HG03571 (cell line): ENCODE results near the gene WDR20.
A peak's percentile ranks its signal among the peaks of the same experiment; 100 is the strongest.

ENCODE experiments used
- ATAC-seq: cut with Tn5 transposase; IDR thresholded peaks from one replicate; pipeline ENCODE4 v1.9.1; 2021; ENCODE audit not compliant: unreplicated experiment

Gene WDR20

GRCh38 chr14:102215576-102216250 lies 76.0 kb downstream of the WDR20 start:
- no peak for ATAC-seq

DNA sequence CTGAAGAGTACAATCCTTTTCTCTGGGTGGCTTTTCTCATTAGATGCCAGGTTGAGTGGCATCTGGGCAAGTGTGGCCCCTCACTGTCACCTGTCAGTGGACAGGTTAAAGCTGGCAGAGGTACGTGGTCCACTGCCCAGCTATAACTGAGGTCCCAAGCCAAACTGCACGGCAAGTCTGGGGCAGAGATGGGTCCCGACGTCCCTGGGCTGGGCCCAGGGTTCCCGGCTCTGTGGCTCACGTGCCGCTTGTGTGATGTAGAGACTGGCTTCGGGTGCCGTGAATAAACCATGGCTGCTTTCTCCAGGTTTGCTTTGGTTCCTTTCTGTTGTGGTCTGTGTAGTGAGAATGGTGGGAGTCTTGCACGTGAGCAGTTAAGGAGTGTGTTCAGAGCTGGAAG lies 77.7 kb downstream of the WDR20 start:
- no peak for ATAC-seq

DNA sequence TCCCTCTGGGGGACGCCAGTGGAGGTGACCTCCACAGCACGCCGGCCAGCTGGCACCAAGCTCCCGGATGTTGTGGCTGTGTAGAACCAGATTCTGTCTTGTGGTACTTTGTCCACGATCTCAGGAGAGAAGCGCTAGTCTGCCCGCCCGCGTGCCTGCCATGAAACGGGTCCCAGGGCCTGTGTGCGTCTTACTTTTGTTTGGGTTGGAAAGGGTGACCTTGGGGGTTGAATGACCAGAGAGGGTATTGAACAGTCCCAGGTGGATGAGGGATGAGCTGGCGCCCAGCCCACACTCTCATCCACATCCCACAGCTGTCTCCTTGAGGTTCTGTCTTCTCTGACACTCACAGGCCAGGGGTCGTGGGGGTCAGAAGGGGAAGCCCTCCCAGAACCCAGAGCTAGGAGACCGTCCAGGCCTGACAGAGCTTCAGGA lies 78.3 kb downstream of the WDR20 start:
- ATAC-seq = no peak

DNA sequence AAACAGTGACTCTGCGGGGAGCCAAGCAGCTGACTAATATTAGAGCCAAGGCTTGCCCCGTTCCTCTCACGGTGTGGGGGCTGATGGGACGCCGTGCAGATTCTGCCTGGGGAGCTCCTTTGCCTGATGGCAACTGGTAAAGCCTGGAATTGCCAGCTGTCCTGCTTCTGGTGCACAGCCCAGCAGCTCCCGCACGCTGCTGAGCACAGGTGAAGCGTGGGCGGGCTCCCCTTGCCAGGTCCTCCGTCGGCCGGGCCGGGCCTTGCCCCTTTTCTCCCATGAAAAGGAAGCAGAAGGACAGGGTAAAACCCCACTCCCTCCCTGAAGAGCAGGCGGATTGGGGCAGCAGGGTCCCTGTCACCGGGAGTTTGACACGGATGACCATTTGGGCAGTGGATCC lies 79.0 kb downstream of the WDR20 start:
- ATAC-seq = no peak

GRCh38 chr14:102219316-102219715 lies 79.6 kb downstream of the WDR20 start:
- no peak for ATAC-seq

- ATAC-seq = peak; percentile 84
Measured at GRCh38 chr14:102220031-102220430, 80.3 kb downstream of the WDR20 start.

DNA sequence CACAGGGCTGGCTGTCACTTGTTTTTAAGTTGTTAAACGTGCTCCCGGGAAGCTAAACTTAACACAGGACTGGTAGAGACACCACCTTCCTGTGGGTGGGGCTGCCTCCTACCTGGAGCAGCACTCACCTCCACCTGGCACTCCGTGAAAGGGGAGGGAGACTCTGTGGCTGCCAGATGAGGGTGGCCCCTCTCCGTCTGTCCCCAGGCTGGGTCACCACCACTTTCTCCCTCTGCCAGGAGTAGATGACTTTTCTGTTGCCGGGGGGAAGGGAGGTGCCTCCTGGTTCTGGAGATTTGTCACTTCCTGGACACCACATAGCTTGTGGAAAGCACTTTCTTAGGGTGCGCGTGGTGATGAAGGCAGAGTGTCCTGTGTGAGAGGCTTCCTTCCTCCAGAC lies 81.3 kb downstream of the WDR20 start:
- ATAC-seq = no peak

DNA sequence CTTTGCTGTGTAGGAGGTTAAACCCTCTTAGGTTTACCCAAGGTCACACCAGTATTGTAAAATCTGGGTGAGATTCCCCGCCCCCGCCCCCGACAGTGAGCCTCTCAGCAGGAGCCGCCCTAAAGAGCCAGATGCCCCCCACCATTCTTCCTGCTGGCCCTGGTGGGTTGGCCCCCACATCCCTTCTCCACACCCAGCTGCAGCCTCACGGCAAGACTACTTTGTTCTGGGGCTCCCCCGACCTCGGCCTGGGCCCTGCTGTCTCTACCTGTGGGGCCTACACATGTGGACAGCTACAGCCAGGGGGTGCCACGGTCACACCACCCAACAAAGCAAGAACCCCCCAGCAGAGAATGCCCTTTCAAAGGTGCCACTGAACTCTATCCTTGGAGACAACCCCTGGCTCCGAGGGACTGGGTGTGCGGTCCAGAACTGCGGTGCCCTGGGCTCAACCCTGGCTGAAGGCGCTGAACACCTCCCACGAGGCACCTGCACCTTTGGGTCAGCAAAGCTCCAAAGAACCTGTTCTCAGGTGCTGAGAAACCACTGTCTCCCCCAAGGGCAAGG lies 82.4 kb downstream of the WDR20 start:
- ATAC-seq = no peak

GRCh38 chr14:102222751-102223150 lies 83.1 kb downstream of the WDR20 start:
- ATAC-seq = no peak

GRCh38 chr14:102223682-102224081 lies 84.0 kb downstream of the WDR20 start:
- ATAC-seq = no peak

- no peak for ATAC-seq
Measured at GRCh38 chr14:102225386-102225785, 85.7 kb downstream of the WDR20 start.

DNA sequence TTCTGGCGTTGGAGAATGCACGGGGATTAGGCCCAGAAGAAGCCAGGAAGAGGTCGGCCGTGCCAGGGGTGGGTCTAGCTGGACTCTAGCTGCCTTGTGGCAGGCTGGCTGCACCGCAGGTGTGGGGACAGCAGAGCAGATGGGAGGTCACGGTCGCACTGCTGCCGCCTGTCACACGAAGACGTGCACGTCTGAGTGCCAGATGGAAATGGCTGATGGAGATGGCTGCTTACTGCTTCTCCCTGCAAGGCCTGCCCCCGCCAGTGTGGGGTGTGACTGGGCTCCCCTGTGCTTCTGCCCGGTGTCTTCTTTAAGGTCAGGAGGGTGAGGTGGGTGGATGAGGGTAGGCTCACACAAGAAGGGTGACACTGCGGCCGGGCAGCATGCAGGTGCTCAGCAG lies 86.2 kb downstream of the WDR20 start:
- no peak for ATAC-seq

- ATAC-seq = no peak
Measured at GRCh38 chr14:102226356-102227125, 86.8 kb downstream of the WDR20 start.

GRCh38 chr14:102227184-102227964 lies 87.7 kb downstream of the WDR20 start:
- ATAC-seq = no peak

DNA sequence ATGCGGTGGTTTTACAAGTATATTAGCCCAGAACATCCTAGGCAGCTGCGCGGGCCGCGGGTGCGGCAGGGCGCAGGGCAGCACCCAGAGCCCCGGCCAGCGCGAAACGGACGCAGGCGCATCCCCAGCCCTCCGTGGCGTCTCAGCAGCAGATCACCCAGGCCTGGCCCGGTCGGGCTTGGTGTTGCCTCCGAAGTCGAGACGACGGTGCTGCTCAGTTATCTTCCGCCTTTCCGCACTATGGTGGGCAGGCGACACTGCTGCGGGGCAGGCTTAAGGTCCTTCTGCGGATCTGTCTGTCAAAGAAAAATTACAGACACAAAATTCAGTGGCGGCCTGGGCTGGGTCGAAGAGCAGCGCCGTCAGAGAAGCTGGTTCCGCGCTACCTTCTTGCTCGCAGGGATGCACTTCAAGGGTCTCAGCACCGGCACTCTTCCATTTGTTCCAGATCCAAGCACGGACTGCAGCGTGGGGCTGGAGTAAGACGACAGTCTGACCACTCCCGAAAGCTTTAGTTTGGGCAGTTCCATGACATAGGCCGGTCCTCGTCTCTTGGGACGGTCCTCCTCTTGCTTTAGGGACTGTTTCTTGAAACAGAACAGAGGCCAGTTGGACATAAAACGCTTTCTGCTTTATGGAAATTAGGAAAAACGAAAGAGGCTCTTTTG lies 89.5 kb downstream of the WDR20 start:
- no peak for ATAC-seq

DNA sequence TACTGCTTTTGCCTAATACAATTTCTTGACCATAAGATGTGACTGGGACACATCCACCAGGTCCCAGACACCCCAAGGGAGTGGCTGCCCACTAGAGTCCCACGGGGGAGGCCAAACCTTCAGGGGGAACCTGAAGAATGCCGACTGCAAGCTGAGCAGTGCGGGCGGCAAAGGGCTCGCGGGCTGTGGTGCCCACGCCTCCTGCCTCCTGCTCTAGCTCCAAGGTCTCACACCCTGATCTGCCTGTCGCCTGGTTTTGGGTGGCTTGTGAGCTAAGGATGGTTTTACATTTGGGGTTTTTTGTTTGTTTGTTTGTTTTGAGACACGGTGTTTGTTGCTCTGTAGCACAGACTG lies 90.0 kb downstream of the WDR20 start:
- no peak for ATAC-seq

DNA sequence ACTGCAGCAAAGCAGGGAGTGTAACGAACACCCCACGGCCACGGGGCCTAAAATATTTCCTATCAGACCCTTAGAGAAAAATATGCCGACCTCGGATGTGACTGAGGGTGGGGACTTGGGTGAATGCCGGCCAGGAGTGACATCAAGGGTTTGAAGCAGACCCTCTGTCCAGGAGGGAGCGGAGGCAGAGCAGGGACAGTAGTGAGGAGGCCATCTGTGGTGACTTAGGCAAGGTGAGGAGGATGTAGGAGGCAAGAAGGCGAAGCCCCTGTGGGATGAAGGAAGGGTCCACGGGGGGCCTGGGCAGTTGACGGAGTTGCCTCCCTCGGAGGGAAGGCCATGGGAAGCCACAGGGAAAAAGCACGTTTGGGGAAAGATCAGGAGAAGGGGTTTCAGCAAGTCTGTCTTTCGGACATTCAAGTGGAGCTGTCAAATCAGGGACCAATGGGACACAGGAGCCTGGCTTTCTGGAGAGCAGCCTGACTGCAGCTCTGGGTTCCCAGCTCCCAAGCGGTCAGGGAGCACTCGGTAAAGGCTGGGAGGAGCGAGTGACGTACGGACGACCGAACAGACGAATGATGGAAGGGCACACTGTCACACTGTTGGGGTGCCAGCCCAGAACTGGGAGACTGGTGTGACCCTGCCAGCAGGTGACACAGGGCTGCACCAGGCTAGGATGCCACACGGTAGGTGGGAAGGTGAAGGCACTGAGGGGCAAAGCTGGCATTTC lies 90.9 kb downstream of the WDR20 start:
- ATAC-seq = no peak

- ATAC-seq = no peak
Measured at GRCh38 chr14:102231476-102232347, 92.0 kb downstream of the WDR20 start.

DNA sequence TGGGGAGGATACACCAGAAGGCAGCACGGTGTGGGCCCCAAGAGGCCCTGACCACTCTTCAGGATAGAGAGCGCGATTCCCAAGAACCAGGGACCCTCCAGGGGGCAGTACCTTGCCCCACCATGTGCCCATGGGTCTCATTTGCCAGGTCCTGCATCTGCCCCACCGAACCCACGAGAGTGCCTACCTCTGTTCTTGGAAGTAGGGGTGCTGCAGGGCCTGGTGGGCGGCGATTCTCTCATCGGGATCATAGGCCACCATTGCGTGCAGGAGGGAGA lies 92.6 kb downstream of the WDR20 start:
- no peak for ATAC-seq

DNA sequence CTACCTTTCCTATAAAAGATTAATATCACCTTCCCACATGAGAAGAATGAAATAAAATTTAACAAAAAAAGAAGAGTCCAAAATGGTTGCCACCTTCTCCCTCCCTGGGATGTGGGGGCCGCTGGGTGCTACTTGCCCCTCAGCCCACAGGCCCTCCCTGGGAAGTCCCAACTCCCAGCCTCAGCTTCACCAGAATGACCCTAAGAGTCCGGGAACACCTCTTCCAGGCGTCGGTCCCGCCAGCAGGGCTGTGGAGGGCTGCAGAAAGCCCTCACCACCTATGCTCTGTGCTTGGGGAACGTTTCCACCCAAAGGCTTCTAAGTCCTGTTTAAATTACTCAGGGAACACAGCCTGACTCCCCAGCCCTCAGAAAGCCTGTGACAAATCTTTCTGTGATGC lies 93.4 kb downstream of the WDR20 start:
- no peak for ATAC-seq
